ENCODE results near the gene DRC1. TPM values are rescaled to one million over a fixed set of nuclear protein-coding genes. Genes with fewer than 3 reads are reported as not detected.

Gene DRC1
- total RNA-seq, 1 donor from 2014 or later, result 2.3 TPM

GRCh38 chr2:26410764-26411243 lies 9.1 kb downstream of the DRC1 start:
- peaks cover 7% of the 10 kb centered on the region for H3K4me1 Mint-ChIP-seq (ENCODE audit: low read depth, unreplicated experiment)
- H3K9me3 Mint-ChIP-seq (ENCODE audit: unreplicated experiment), result no peaks in the 10 kb centered on the region
- no peak for TF ChIP-seq CTCF (IDR thresholded peaks at IDR 0.05; ENCODE audit: partially characterized antibody, unreplicated experiment)
- H3K27me3 Mint-ChIP-seq (ENCODE audit: unreplicated experiment), result no peaks in the 10 kb centered on the region
- no peak overlapping the region for H3K4me3 Mint-ChIP-seq (ENCODE audit: unreplicated experiment)
- H3K36me3 Mint-ChIP-seq (ENCODE audit: unreplicated experiment), result no peaks in the 10 kb centered on the region
- no peak for DNase-seq
- H3K27ac Mint-ChIP-seq (ENCODE audit: unreplicated experiment), result no peak overlapping the region

GRCh38 chr2:26411419-26411818 lies 9.7 kb downstream of the DRC1 start:
- H3K4me3 Mint-ChIP-seq (ENCODE audit: unreplicated experiment), result no peak overlapping the region
- no peak for DNase-seq
- H3K27me3 Mint-ChIP-seq (ENCODE audit: unreplicated experiment), result no peaks in the 10 kb centered on the region

GRCh38 chr2:26412091-26412673 lies 10.5 kb downstream of the DRC1 start:
- H3K4me3 Mint-ChIP-seq (ENCODE audit: unreplicated experiment), result no peak overlapping the region
- H3K4me1 Mint-ChIP-seq (ENCODE audit: low read depth, unreplicated experiment), result peaks cover 7% of the 10 kb centered on the region
- no peak for TF ChIP-seq CTCF (IDR thresholded peaks at IDR 0.05; ENCODE audit: partially characterized antibody, unreplicated experiment)
- DNase-seq, result no peak
- no peaks in the 10 kb centered on the region for H3K27me3 Mint-ChIP-seq (ENCODE audit: unreplicated experiment)
- no peak overlapping the region for H3K27ac Mint-ChIP-seq (ENCODE audit: unreplicated experiment)
- H3K9me3 Mint-ChIP-seq (ENCODE audit: unreplicated experiment), result no peaks in the 10 kb centered on the region
- H3K36me3 Mint-ChIP-seq (ENCODE audit: unreplicated experiment), result no peaks in the 10 kb centered on the region

More at GRCh38 chr2:26411419-26411818, 9.7 kb downstream of the DRC1 start:
- TF ChIP-seq CTCF (IDR thresholded peaks at IDR 0.05; ENCODE audit: partially characterized antibody, unreplicated experiment), result no peak
- peaks cover 7% of the 10 kb centered on the region for H3K4me1 Mint-ChIP-seq (ENCODE audit: low read depth, unreplicated experiment)
- H3K9me3 Mint-ChIP-seq (ENCODE audit: unreplicated experiment), result no peaks in the 10 kb centered on the region
- no peak overlapping the region for H3K27ac Mint-ChIP-seq (ENCODE audit: unreplicated experiment)
- no peaks in the 10 kb centered on the region for H3K36me3 Mint-ChIP-seq (ENCODE audit: unreplicated experiment)

GRCh38 chr2:26414311-26414710 lies 12.6 kb downstream of the DRC1 start:
- no peak for DNase-seq
- TF ChIP-seq CTCF (IDR thresholded peaks at IDR 0.05; ENCODE audit: partially characterized antibody, unreplicated experiment), result no peak
- Mint-ChIP-seq H3K4me3 (ENCODE audit: unreplicated experiment) (no peak overlapping the region), H3K36me3 (ENCODE audit: unreplicated experiment) (no peaks in the 10 kb centered on the region), H3K27ac (ENCODE audit: unreplicated experiment) (no peak overlapping the region), H3K4me1 (ENCODE audit: low read depth, unreplicated experiment) (peaks cover 11% of the 10 kb centered on the region), H3K27me3 (ENCODE audit: unreplicated experiment) (peaks cover 1% of the 10 kb centered on the region), H3K9me3 (ENCODE audit: unreplicated experiment) (peaks cover 2% of the 10 kb centered on the region)

GRCh38 chr2:26421961-26422360 lies 20.2 kb downstream of the DRC1 start:
- peaks cover 4% of the 10 kb centered on the region for H3K4me1 Mint-ChIP-seq (ENCODE audit: low read depth, unreplicated experiment)
- H3K36me3 Mint-ChIP-seq (ENCODE audit: unreplicated experiment), result no peaks in the 10 kb centered on the region
- H3K27ac Mint-ChIP-seq (ENCODE audit: unreplicated experiment), result no peak overlapping the region
- no peak overlapping the region for H3K4me3 Mint-ChIP-seq (ENCODE audit: unreplicated experiment)
- TF ChIP-seq CTCF (IDR thresholded peaks at IDR 0.05; ENCODE audit: partially characterized antibody, unreplicated experiment), result no peak
- peaks cover 2% of the 10 kb centered on the region for H3K9me3 Mint-ChIP-seq (ENCODE audit: unreplicated experiment)
- no peak for DNase-seq
- peaks cover 1% of the 10 kb centered on the region for H3K27me3 Mint-ChIP-seq (ENCODE audit: unreplicated experiment)
